GM23248 (cell line): ENCODE data around the gene TYW1B.
"Not testable (repeated sequence)": the region's sequence is repeated elsewhere in the genome, so short reads cannot be mapped to it uniquely, and the experiment has no call there.

Source experiments
- EZH2 ChIP-seq: fragments of 200-600 bp; sonication (generic); IDR thresholded peaks from 2 replicates; pipeline ENCODE4 v1.6.1; 2018; ENCODE audit warnings: antibody characterized with exemption, mild to moderate bottlenecking; ENCODE audit not compliant: insufficient read depth, poor library complexity, severe bottlenecking
- EZH2phosphoT487 ChIP-seq: fragments of 200-600 bp; sonication (generic); IDR thresholded peaks from 2 replicates; pipeline ENCODE4 v1.6.1; 2018; ENCODE audit warnings: antibody characterized with exemption, moderate library complexity, mild to moderate bottlenecking, low read depth; ENCODE audit not compliant: insufficient read depth

GRCh38 chr7:72818663-72819361 lies 9.2 kb downstream of the TYW1B start:
- not testable (repeated sequence) for TF ChIP-seq EZH2phosphoT487, EZH2
